ENCODE data around the gene AKAP17A. TPM values are rescaled to one million over a fixed set of nuclear protein-coding genes. Genes with fewer than 3 reads are reported as not detected.

AKAP17A gene
- total RNA-seq, 1 experiment from 2014 or later = 28.3 TPM

- TF ChIP-seq EZH2 (IDR thresholded peaks at IDR 0.05; ENCODE audit: low read depth) (no peak), CTCF (conservative IDR thresholded peaks at IDR 0.05) (no peak)
- H4K20me1 ChIP-seq (ENCODE audit: insufficient read depth) = no peaks in the 10 kb centered on the region
- H3K4me1 ChIP-seq (replicated peaks; ENCODE audit: insufficient read depth) = 0 out of 2 replicates have a peak, but pooled peaks cover 11% of the 10 kb centered on the region
- no peaks in the 10 kb centered on the region for H3K36me3 ChIP-seq (ENCODE audit: low read depth)
- H3K27me3 ChIP-seq (ENCODE audit: insufficient read depth, low read depth) = no peaks in the 10 kb centered on the region
- no peak overlapping the region; the same call in 1 of the 2 replicates for H3K4me3 ChIP-seq
- H3K27ac ChIP-seq = no peak overlapping the region
- no peaks in the 10 kb centered on the region for H3K9me2 ChIP-seq (ENCODE audit: insufficient read depth)
- peak overlapping the region; percentile 71; the same call in 1 of the 2 replicates for H2AFZ ChIP-seq
- DNase-seq = peak in 1 of 2 experiments; percentile 73
- H3K79me2 ChIP-seq (ENCODE audit: low read depth) = no peaks in the 10 kb centered on the region
- no peaks in the 10 kb centered on the region for H3K9me3 ChIP-seq (ENCODE audit: insufficient read depth, low read depth)
- intact Hi-C loops (cut with micrococcal nuclease; ENCODE audit: unreplicated experiment) = loop anchor here (5.0 kb wide), 1 partner anchor 341 kb away; no protein-coding TSS in a partner anchor
- peaks cover 17% of the 10 kb centered on the region; the same call in 1 of the 2 replicates for H3F3A ChIP-seq (ENCODE audit: insufficient read depth, low read depth)
- ChIA-PET POLR2A (ENCODE audit: unreplicated experiment) (no interaction called here), CTCF (no interaction called here)
- peak overlapping the region; percentile 73 for H3K4me2 ChIP-seq
- BruUV-seq (replicated peaks) = no TSS peak
Observed at GRCh38 chrX:1582686-1583437, 8.5 kb upstream of the AKAP17A start.

- Histone ChIP-seq H3K4me2 (no peak overlapping the region), H3K79me2 (ENCODE audit: low read depth) (no peaks in the 10 kb centered on the region), H3K27me3 (ENCODE audit: insufficient read depth, low read depth) (no peaks in the 10 kb centered on the region), H3K9me3 (ENCODE audit: insufficient read depth, low read depth) (no peaks in the 10 kb centered on the region), H3K36me3 (ENCODE audit: low read depth) (no peaks in the 10 kb centered on the region), H3F3A (ENCODE audit: insufficient read depth, low read depth) (peaks cover 19% of the 10 kb centered on the region; the same call in 1 of the 2 replicates), H3K4me3 (no peak overlapping the region), H3K9me2 (ENCODE audit: insufficient read depth) (no peaks in the 10 kb centered on the region), H3K27ac (no peak overlapping the region), H4K20me1 (ENCODE audit: insufficient read depth) (no peaks in the 10 kb centered on the region), H2AFZ (no peak overlapping the region), H3K4me1 (replicated peaks; ENCODE audit: insufficient read depth) (0 out of 2 replicates have a peak, but pooled peaks cover 11% of the 10 kb centered on the region)
- ChIA-PET CTCF (no interaction called here), POLR2A (ENCODE audit: unreplicated experiment) (no interaction called here)
- no TSS peak for BruUV-seq (replicated peaks)
- no peak for DNase-seq
- TF ChIP-seq EZH2 (IDR thresholded peaks at IDR 0.05; ENCODE audit: low read depth) (no peak), CTCF (conservative IDR thresholded peaks at IDR 0.05) (no peak)
- intact Hi-C loops (cut with micrococcal nuclease; ENCODE audit: unreplicated experiment) = loop anchor here (5.0 kb wide), 1 partner anchor 342 kb away; no protein-coding TSS in a partner anchor
Observed at GRCh38 chrX:1584237-1585011, 7.0 kb upstream of the AKAP17A start.

- TF ChIP-seq EZH2 (IDR thresholded peaks at IDR 0.05; ENCODE audit: low read depth) (no peak), CTCF (conservative IDR thresholded peaks at IDR 0.05) (no peak)
- no peaks in the 10 kb centered on the region for H3K36me3 ChIP-seq (ENCODE audit: low read depth)
- H3K27ac ChIP-seq = no peak overlapping the region
- ChIA-PET CTCF (no interaction called here), POLR2A (ENCODE audit: unreplicated experiment) (no interaction called here)
- peak overlapping the region; percentile 26; the same call in 1 of the 2 replicates for H3K4me2 ChIP-seq
- no peaks in the 10 kb centered on the region for H4K20me1 ChIP-seq (ENCODE audit: insufficient read depth)
- 0 out of 2 replicates have a peak, but pooled peaks cover 11% of the 10 kb centered on the region for H3K4me1 ChIP-seq (replicated peaks; ENCODE audit: insufficient read depth)
- no peak for DNase-seq
- intact Hi-C loops (cut with micrococcal nuclease; ENCODE audit: unreplicated experiment) = no loop called here
- peak overlapping the region; percentile 20; the same call in 1 of the 2 replicates for H2AFZ ChIP-seq
- H3K4me3 ChIP-seq = no peak overlapping the region
- BruUV-seq (replicated peaks) = no TSS peak
- no peaks in the 10 kb centered on the region for H3K9me2 ChIP-seq (ENCODE audit: insufficient read depth)
- no peaks in the 10 kb centered on the region for H3K9me3 ChIP-seq (ENCODE audit: insufficient read depth, low read depth)
- no peaks in the 10 kb centered on the region for H3K27me3 ChIP-seq (ENCODE audit: insufficient read depth, low read depth)
- peaks cover 26% of the 10 kb centered on the region; the same call in 1 of the 2 replicates for H3F3A ChIP-seq (ENCODE audit: insufficient read depth, low read depth)
- peaks cover 4% of the 10 kb centered on the region for H3K79me2 ChIP-seq (ENCODE audit: low read depth)
Observed at GRCh38 chrX:1587161-1587560, 4.2 kb upstream of the AKAP17A start.
